T follicular helper cell (primary cell): ENCODE measurements around the gene MLH3.

Experiments
- DNase-seq: peaks from one replicate; pipeline ENCODE4 v3.0.0-alpha.2; 2020; ENCODE audit warnings: low read depth

MLH3 gene

DNA sequence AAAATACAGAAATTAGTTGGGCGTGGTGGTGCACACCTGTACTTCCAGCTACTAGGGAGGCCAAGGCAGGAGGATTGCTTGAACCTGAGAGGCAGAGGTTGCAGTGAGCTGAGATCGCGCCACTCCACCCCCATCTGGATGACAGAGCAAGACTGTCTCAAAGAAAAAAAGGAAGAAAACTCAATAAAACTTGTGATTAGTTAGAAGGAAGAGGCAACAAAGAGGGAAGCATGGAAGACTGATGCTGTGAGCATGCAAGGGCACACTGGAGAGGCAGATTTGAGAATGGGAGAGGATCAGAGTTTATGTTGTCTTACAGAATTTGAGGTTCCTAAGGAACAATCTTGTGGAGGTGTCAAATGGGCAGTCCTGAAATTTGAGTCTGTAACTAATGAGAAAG is 15.4 kb upstream of the MLH3 start:
- DNase-seq, result no peak

DNA sequence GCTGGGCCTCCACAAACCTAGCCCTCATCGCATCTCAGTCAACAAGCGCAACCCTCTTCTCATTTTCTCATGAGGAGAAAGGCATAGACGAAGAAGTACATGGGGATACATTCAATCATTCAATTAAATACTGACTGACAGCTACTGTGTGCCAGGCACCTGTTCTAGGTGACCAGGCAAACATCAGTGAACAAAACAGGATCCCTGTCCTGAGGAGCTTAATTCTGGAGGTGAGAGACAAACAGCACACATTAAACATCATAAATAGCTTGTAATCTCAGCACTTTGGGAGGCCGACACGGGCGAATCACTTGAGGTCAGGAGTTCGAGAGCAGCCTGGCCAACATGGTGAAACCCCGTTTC is 12.9 kb upstream of the MLH3 start:
- DNase-seq, result no peak

- peak; percentile 85 for DNase-seq
Measured at GRCh38 chr14:75063491-75064204, 12.4 kb upstream of the MLH3 start, which contains the start of gene ACYP1. Gene ACYP1, minus strand, starts transcription at chr14:75064024. Its CDS starts 471 bp downstream, at chr14:75063553.

DNA sequence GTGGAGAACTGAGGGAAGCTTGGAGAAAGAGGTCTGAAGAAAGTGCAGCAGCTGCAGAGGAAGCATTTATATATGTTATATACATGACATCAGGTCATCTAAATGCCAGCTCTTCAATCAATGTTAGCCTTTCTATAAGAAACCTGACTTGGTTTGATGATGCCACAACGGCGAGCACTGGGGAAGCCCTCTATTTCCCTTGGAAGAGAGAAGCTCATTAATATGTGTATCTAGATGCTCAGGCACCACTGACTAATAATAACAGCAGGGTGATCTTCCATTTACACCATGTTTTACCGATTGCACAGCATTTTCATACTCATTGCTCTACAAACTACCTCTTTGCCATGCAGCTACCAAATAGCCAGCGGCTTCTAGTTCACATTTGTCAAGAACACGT is 11.7 kb upstream of the MLH3 start:
- DNase-seq, result no peak

- DNase-seq, result no peak
Measured at GRCh38 chr14:75060420-75060819, 9.2 kb upstream of the MLH3 start.

DNA sequence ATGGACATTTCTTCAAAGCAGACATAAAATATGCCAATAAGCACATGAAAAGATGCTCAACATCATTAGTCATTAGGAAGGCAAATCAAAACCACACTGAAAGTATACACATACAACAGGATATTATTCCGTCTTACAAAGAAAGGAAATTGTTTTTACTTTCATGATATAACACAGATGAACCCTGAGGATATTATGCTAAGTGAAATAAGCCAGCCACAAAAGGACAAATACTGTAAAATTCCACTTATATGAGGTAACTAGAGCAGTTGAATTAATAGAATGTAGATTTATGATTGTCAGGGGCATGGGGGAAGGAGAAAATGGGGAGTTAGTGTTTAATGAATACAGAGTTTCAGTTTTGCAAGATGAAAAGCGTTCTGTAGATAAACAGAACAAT is 8.4 kb upstream of the MLH3 start:
- no peak for DNase-seq

- no peak for DNase-seq
Measured at GRCh38 chr14:75054421-75054820, 3.2 kb upstream of the MLH3 start.

- no peak for DNase-seq
Measured at GRCh38 chr14:75053396-75054291, 2.4 kb upstream of the MLH3 start.

DNA sequence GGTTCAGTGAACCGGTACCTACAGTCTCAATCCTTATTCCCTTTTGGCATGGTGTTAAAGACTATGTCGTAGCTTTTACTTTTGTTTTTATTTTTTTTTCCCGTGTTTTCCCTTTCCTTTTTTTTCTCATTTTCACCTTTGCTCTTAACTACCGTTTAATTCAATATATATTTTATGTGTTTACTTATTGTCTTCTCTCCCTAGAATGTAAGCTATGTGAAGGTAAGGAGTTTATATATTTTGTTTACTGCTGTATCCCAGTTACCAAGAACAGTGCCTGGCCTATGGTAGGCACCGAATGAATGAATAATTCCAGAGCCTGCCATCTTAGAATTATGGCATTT is 261 bp upstream of the MLH3 start:
- DNase-seq, result no peak

GRCh38 chr14:75049731-75050201 is 1.5 kb downstream of the MLH3 start:
- DNase-seq, result no peak

GRCh38 chr14:75049136-75049535 is 2.1 kb downstream of the MLH3 start:
- DNase-seq, result no peak

- DNase-seq, result no peak
Measured at GRCh38 chr14:75048101-75048500, 3.2 kb downstream of the MLH3 start.

DNA sequence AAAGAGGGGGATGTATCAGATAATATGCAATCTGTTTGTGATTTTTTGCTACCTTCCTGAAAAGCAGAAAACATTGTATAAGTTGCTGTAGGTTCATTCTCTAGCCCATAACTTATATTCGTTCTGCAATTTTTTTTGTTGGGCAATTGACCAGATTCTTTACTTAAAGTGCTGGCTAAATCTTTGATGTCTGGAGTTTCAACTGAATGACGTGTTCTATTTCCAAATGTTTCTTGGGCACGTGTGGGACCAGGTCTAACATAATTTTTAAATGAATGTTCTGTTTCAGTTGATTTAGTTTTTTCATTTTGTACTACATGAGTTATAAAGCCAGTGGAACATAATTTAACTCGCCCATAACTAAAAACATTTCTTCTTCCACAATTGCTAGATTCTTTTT is 3.8 kb downstream of the MLH3 start:
- no peak for DNase-seq

GRCh38 chr14:75046899-75047298 is 4.4 kb downstream of the MLH3 start:
- DNase-seq, result no peak

DNA sequence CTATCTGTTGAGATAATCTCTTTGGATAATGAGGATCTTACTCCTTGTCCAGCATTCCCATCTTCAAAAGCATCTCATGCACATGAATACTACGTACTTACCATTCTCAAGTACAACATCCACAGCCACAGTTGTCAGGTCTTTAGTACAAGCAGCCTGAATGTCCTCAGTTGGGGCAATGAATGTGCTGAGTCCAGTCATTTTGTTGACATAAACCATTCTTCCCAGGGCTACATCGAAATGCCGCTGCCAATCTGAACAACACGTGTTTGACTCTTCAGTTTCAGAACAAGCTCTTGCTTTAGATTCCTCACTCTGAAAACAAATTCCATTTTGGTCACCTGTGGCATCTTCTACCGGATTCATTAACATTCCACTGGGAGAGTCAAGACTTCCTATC is 5.0 kb downstream of the MLH3 start:
- DNase-seq, result no peak

DNA sequence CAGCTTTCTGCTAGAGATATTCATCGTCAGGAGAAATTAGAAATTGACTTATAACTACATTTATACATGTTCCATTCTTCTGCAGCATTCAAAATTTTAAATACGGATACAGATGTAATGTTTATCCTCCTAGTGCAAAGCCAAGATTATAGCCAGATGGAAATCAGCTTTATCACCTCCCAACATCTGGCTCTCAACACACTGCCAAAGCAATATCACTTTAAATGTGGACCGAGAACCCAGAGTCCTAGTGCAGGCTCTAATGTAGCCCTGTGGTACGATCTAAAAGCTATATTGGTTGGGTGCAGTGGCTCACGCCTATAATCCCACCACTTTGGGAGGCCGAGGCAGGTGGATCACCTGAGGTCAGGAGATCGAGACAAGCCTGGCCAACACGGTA is 6.5 kb downstream of the MLH3 start:
- DNase-seq, result no peak

DNA sequence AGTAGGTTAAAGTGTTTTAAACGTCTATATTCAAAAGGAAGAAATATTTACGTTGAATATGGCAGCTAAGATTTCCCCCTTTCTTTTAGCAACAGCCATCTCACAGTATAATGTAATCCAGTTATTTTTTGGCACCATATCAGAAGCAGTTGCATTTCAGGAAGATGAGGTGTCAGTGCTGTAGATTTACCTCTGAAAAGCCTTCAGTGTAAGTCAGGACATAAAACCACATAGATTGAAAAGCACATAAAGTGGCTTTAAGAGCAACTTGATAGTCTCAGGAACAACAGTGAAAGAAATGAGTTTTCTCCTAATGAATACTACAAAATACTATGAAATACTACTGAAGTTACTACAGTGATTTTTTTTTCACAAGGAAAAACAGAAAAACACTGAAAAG is 6.9 kb downstream of the MLH3 start:
- DNase-seq, result no peak

GRCh38 chr14:75042035-75042434 is 9.2 kb downstream of the MLH3 start:
- DNase-seq, result no peak

DNA sequence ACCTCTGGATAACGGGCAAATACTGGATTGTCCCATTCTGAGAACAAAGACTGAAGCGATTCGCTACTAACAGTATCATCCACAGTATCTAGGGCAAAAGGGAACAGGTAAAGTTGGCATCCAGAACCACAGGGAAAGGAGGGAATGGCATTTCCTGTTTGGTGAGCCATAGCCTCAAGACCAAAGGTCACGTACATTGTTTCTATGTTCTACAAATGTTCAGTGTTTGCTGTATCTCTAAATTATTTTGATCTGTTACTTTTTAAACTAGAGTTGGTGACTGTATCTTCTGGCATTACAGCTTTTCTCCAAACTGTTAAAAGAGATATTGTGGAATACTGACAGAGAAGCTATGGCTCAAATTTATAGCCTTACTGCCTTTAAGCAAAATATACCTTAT is 9.7 kb downstream of the MLH3 start:
- DNase-seq, result no peak

GRCh38 chr14:75040959-75041358 is 10.3 kb downstream of the MLH3 start:
- DNase-seq, result no peak

DNA sequence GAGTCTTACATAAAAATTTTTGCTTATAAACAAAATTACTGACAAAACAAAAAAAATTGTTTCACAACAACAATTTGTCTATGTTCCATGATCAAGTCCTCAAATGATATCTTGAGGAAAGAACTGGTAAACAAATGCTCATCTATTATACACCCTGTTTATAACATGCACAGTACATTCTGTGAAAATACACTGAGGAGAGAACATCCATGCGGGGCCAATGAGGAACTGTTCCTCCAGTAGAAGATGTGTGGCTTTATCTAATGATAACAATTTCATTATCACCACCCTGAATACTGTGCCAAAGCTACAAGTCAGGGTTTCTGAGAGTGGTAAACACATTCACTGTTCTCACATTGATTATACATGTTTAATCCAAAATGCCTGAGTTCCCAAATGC is 10.8 kb downstream of the MLH3 start:
- no peak for DNase-seq

DNA sequence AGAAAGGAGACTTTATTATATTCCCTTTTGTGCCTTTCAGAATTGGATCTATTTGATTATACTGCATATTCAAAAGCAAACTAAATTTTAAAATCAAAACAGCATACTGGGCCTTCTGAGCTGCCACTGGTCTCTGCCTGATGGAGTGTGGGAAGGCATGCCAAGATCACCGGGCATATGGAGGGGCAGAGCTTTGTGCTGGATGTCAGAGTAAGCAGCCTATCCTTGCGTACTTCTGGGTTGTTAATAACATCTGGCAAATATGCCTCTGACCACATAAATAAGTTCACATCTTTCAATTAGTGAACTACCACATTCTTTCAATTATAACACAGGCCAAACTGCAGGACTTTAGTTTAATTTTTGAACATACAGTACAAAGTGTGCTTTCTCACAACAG is 18.3 kb downstream of the MLH3 start:
- DNase-seq, result no peak

DNA sequence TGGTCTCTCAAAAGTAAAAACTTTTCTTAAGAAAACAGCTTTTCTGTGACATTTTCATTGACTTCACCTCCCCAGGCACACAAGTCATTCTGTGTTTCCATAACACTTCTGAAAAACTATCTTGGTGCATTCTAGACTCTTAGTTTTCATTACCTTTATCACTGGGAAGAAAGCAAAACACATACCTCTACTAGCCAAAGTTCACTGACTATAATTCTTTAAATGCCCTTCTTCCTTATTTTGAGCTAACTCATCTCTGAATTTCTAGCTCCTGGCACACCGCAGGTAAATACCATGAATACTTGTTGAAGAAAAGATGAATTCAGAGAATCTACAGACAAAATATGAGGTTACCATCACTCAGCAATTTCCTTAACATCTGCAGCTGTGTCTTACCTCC is 21.1 kb downstream of the MLH3 start:
- DNase-seq, result no peak
